B cell (primary cell): ENCODE results near the gene TRERF1. TPM values are rescaled to one million over a fixed set of nuclear protein-coding genes. Genes with fewer than 3 reads are reported as not detected.

Experiments used
- ATAC-seq: fragments of 200-7000 bp; cut with Tn5 transposase; one replicate; pipeline ENCODE4 v1.10.0; 2021; ENCODE audit warnings: low read depth, mild to moderate bottlenecking, moderate number of reproducible peaks, moderate library complexity
- CTCF ChIA-PET: fragments of 350-600 bp; sonication (Branson Sonifier 250); formaldehyde crosslinking; loops from one replicate; lab custom pipeline; 2021; ENCODE audit warnings: antibody characterized with exemption, inconsistent platforms; lab: Charles Lee
- POLR2A ChIA-PET: fragments of 350-600 bp; sonication (Branson Sonifier 250); formaldehyde crosslinking; loops from one replicate; lab custom pipeline; 2021; ENCODE audit warnings: antibody characterized with exemption; lab: Charles Lee
- DNase-seq: peaks from one replicate; pipeline ENCODE4 v3.0.0; 2013
- H2AFZ ChIP-seq: 2 replicates; pipeline ENCODE4 v1.6.1; 2012; ENCODE audit warnings: mild to moderate bottlenecking, low read depth, low read length; ENCODE audit not compliant: insufficient read depth, poor library complexity, severe bottlenecking
- H3K27ac ChIP-seq, 2 donors: 1 replicate in 1 of 2; 2 replicates in 1 of 2; pipeline ENCODE4 v1.5.1; 2012 to 2013; ENCODE audit warnings: low read length in 2 of 2, mild to moderate bottlenecking in 2 of 2, moderate library complexity in 1 of 2
- H3K27me3 ChIP-seq, 4 experiments: fragments of 200-600 bp in 1 of 4; sonication (generic) in 1 of 4; replicated peaks in 1 of 4; 1 replicate in 2 of 4; 2 replicates in 2 of 4; pipeline versions ENCODE4 v1.6.1 to v1.7.0; 2013 to 2016; ENCODE audit warnings: low read length in 3 of 4, mild to moderate bottlenecking in 2 of 4, mixed read lengths in 1 of 4, moderate library complexity in 1 of 4; ENCODE audit not compliant: insufficient read depth in 4 of 4, control insufficient read depth in 3 of 4; ENCODE audit errors: control extremely low read depth in 1 of 4
- H3K36me3 ChIP-seq, 2 experiments: replicated peaks in 1 of 2; 1 replicate in 1 of 2; 2 replicates in 1 of 2; pipeline versions ENCODE4 v1.6.1 to v1.7.1; 2013; ENCODE audit warnings: low read length in 1 of 2; ENCODE audit not compliant: insufficient read depth in 2 of 2, control insufficient read depth in 1 of 2; ENCODE audit errors: control extremely low read depth in 1 of 2, extremely low read depth in 1 of 2
- H3K4me1 ChIP-seq, 2 donors: fragments of 200-600 bp in 1 of 2; sonication (generic) in 1 of 2; 1 replicate in 1 of 2; 2 replicates in 1 of 2; pipeline versions ENCODE4 v1.5.1 to v1.6.1; 2013 to 2017; ENCODE audit warnings: low read length in 2 of 2; ENCODE audit not compliant: control insufficient read depth in 2 of 2, insufficient read depth in 2 of 2
- H3K4me2 ChIP-seq: replicated peaks from 2 replicates; pipeline ENCODE3; 2012; ENCODE audit warnings: mild to moderate bottlenecking, low read depth, low read length; ENCODE audit not compliant: poor library complexity, severe bottlenecking
- H3K4me3 ChIP-seq, 5 experiments: fragments of 200-600 bp in 1 of 5; sonication (generic) in 1 of 5; 1 replicate in 3 of 5; 2 replicates in 2 of 5; pipeline versions ENCODE4 v1.5.1 to v1.7.0; 2011 to 2016; ENCODE audit warnings: low read length in 4 of 5, mild to moderate bottlenecking in 4 of 5, low read depth in 2 of 5, control low read depth in 1 of 5, moderate library complexity in 1 of 5; ENCODE audit not compliant: insufficient read depth in 1 of 5; ENCODE audit errors: control extremely low read depth in 1 of 5, extremely low read depth in 1 of 5
- H3K79me2 ChIP-seq: fragments of 200-600 bp; sonication (generic); one replicate; pipeline ENCODE4 v1.6.0; 2016; ENCODE audit warnings: low read length; ENCODE audit not compliant: control insufficient read depth, insufficient read depth
- H3K9ac ChIP-seq: fragments of 200-600 bp; sonication (generic); 2 replicates; pipeline ENCODE4 v1.6.1; 2017; ENCODE audit warnings: mild to moderate bottlenecking, low read length, moderate library complexity
- H3K9me3 ChIP-seq, 3 donors: one replicate each; pipeline versions ENCODE4 v1.6.1 to v1.7.1; 2013; ENCODE audit warnings: low read length in 2 of 3; ENCODE audit not compliant: control insufficient read depth in 2 of 3, insufficient read depth in 1 of 3; ENCODE audit errors: control extremely low read depth in 1 of 3
- H4K20me1 ChIP-seq: 2 replicates; pipeline ENCODE4 v1.6.0; 2012; ENCODE audit warnings: mild to moderate bottlenecking, low read length; ENCODE audit not compliant: insufficient read depth, control insufficient read depth, poor library complexity, severe bottlenecking
- H3K27ac Mint-ChIP-seq: one replicate; pipeline ENCODE4 v1.8.0; 2021; ENCODE audit warnings: mixed read lengths
- H3K27me3 Mint-ChIP-seq: one replicate; pipeline ENCODE4 v1.8.0; 2021; ENCODE audit warnings: mixed read lengths
- H3K4me1 Mint-ChIP-seq: one replicate; pipeline ENCODE4 v1.8.0; 2021; ENCODE audit warnings: mixed read lengths
- H3K4me3 Mint-ChIP-seq: one replicate; pipeline ENCODE4 v1.8.0; 2021; ENCODE audit warnings: mixed read lengths
- H3K9me3 Mint-ChIP-seq: one replicate; pipeline ENCODE4 v1.8.0; 2022; ENCODE audit warnings: mixed read lengths; ENCODE audit not compliant: insufficient read depth
- CTCF ChIP-seq: fragments of 200-600 bp; IDR thresholded peaks from one replicate; pipeline ENCODE4 v1.8.0; 2022; ENCODE audit warnings: antibody characterized with exemption, mild to moderate bottlenecking
- EZH2 ChIP-seq: IDR thresholded peaks from 2 replicates; pipeline ENCODE4 v1.6.1; 2012; ENCODE audit warnings: borderline replicate concordance, low read depth, mild to moderate bottlenecking, moderate library complexity, low read length; ENCODE audit not compliant: insufficient read depth, poor library complexity, severe bottlenecking
- WGBS: methylation state at CpG from one replicate; pipeline ENCODE4 v1.1.5; 2013; ENCODE audit warnings: missing lambda C conversion rate; ENCODE audit not compliant: insufficient coverage; 5-methylcytosine and 5-hydroxymethylcytosine counted together
- intact Hi-C: fragments of 100-400 bp; cut with micrococcal nuclease; formaldehyde crosslinking; loops from one replicate; pipeline ENCODE4 v1.10.0; 2022
- polyA plus RNA-seq: library from polyadenylated mRNA; depleted of rRNA; stranded (reverse); fragments of >200 nt; gene quantifications from 2 replicates; pipeline ENCODE4 v1.2.3, GENCODE V29; 2012
- total RNA-seq, 2 donors: library from RNA; stranded (reverse); fragments of 120-200 nt in 1 of 2; gene quantifications; 1 replicate in 1 of 2; 2 replicates in 1 of 2; pipeline versions ENCODE4 v1.2.3 to v1.2.4, GENCODE V29; 2013 to 2022

Gene TRERF1
- total and polyA plus RNA-seq, 2 donors (not counting 1 experiment from before 2014, with no cell fraction given) = 3.5 to 6.7 TPM

DNA sequence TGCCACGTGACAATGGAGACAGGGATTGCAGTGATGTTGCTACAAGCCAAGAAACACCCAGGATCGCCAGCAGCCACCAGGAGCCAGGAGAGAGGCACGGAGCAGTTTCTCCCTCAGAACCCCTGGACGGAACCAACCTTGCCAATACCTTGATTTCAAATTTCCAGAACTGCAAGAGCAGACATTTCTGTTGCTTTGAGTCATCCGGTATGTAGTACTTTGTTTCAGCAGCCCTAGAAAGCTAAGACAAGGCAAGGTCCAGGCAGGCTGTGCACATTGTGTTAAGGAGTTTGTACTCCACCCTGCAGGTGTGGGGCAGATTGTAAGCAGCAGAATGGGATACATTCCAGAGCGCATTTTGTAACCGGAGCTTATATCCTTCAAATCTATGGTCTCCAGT is 48.3 kb downstream of the TRERF1 start:
- Histone ChIP-seq H2AFZ (no peak overlapping the region), H3K27me3 (no peaks in the 10 kb centered on the region), H3K4me2 (no peak overlapping the region), H3K79me2 (no peaks in the 10 kb centered on the region), H3K27ac (no peak overlapping the region), H3K36me3 (no peaks in the 10 kb centered on the region), H3K4me1 (no peaks in the 10 kb centered on the region), H3K4me3 (no peak overlapping the region), H3K9ac (no peak overlapping the region), H4K20me1 (no peaks in the 10 kb centered on the region), H3K9me3 (no peaks in the 10 kb centered on the region)
- Mint-ChIP-seq H3K27me3 (no peaks in the 10 kb centered on the region), H3K4me3 (no peak overlapping the region), H3K9me3 (no peaks in the 10 kb centered on the region), H3K4me1 (no peaks in the 10 kb centered on the region), H3K27ac (no peak overlapping the region)
- WGBS = 98% methylated on average over 7 of the region's 7 CpGs
- ChIA-PET POLR2A (interaction anchor here (0.6 kb wide), 1 partner anchor 41 kb away, joined by 6 read pairs; no protein-coding TSS in a partner anchor), CTCF (no interaction called here)
- intact Hi-C loops = no loop called here
- no peak for TF ChIP-seq EZH2
- TF ChIP-seq CTCF = no peak
- DNase-seq = no peak
- ATAC-seq = no peak

DNA sequence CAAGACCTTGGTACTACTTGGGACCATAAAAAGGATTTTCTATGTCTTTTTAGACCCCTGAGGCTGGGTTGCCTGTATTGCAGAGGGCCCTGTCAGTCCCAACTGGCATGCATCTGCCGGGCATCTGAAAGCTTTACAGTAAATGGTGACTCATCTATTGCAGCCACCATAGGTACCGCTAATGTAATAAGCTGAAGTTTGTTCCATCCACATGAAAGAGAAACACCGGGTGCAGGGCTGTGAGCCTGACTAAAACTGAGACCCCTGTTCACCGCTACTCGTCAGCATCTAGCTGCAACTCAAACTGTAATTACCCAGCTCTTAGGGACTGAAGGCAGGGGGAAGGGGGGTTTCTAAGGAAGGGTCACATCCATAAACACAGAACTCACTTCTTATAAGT is 49.5 kb downstream of the TRERF1 start:
- H3K9me3 ChIP-seq = no peaks in the 10 kb centered on the region
- no peak overlapping the region for H3K4me3 ChIP-seq
- H4K20me1 ChIP-seq = no peaks in the 10 kb centered on the region
- H3K4me2 ChIP-seq = no peak overlapping the region
- no peaks in the 10 kb centered on the region for H3K79me2 ChIP-seq
- TF ChIP-seq CTCF (no peak), EZH2 (no peak)
- Mint-ChIP-seq H3K4me3 (no peak overlapping the region), H3K27ac (no peak overlapping the region), H3K27me3 (no peaks in the 10 kb centered on the region), H3K9me3 (no peaks in the 10 kb centered on the region), H3K4me1 (no peaks in the 10 kb centered on the region)
- no peak overlapping the region for H2AFZ ChIP-seq
- no peaks in the 10 kb centered on the region for H3K36me3 ChIP-seq
- H3K4me1 ChIP-seq = no peaks in the 10 kb centered on the region
- DNase-seq (no peak), ATAC-seq (no peak)
- H3K27ac ChIP-seq = no peak overlapping the region
- POLR2A ChIA-PET = no interaction called here
- intact Hi-C loops = no loop called here
- no peaks in the 10 kb centered on the region for H3K27me3 ChIP-seq
- CTCF ChIA-PET = no interaction called here
- 62% methylated on average over 2 of the region's 5 CpGs for WGBS
- no peak overlapping the region for H3K9ac ChIP-seq
